GM19372 (cell line): ENCODE data around the gene DNER.
"Not testable (repeated sequence)": the region's sequence is repeated elsewhere in the genome, so short reads cannot be mapped to it uniquely, and the experiment has no call there.

Experiments used
- ATAC-seq: cut with Tn5 transposase; IDR thresholded peaks from one replicate; pipeline ENCODE4 v1.9.1; 2021; ENCODE audit warnings: mild to moderate bottlenecking, low read depth, moderate library complexity; ENCODE audit not compliant: unreplicated experiment

Gene DNER

DNA sequence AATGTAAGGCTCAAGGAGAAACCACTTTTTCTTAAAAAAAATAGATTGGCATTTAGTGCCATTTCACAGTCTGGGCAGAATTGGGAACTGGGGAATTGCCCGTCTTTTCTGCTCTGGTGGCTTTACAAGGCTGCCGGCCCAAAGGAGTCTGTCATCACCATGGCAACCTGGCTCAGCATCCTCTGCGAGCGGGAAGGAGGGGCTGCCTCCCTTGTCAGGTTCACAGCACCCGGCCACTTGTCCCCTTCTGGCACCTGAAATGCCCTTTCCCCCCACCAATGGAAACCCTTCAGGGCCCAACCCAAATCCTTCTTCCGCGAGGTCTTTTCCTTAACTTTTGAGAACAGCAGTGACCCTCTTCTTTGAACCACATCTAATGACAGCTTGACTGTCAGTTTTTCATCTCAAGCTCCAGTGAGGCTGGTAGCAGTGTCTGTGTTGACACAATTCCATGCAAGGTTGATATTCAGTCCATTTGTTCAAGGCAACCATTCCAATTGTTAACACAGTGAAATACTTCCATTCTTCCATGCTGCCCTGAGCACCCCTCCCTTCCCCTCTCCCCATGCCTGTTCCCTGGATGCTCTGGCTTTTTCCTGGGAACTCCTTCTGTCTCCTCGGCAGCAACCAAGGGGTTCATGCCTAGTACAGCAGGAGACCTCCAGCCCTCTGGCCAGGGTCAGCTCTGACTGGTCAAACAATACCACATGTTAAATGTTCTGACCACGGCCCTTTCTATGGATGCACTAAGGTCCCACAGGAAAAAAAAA lies 79.6 kb downstream of the DNER start:
- ATAC-seq = no peak

DNA sequence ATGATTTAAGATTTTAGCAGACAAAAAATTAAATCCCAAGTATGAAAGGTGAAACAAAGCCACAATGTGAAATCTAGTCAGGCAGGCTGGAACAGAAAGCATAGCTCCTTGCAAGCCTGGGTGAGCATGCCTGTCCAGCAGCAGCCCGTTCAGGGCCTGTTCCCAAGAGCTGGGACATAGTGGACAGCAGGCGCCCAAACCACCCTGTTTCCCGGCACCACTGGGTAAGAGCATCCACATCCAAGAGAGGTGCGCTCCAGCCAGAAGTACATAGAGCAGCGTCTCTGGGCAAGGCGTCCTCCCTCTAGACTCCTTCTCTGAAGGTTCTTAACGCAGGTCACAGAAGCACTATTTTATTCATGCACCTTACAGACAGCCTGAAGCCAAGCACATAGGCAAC lies 80.8 kb downstream of the DNER start:
- no peak for ATAC-seq

DNA sequence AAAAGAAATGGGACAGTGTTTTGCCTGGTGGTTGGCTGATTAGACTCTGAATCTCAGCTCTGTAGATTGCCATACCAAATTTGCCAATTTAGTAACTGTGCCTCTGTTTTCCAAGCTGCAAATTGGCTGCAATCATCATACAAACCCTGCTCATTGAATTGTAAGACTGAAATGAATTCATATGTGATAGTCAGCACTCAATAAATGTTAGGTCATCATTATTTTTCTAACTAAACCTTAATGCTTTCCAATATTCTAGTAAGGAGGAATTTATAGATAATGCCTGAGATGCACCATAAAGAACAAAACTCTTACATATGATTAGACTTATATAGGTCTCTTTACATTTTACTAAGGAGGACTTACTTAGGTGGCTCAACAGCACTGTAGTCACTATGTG lies 85.3 kb downstream of the DNER start:
- no peak for ATAC-seq

DNA sequence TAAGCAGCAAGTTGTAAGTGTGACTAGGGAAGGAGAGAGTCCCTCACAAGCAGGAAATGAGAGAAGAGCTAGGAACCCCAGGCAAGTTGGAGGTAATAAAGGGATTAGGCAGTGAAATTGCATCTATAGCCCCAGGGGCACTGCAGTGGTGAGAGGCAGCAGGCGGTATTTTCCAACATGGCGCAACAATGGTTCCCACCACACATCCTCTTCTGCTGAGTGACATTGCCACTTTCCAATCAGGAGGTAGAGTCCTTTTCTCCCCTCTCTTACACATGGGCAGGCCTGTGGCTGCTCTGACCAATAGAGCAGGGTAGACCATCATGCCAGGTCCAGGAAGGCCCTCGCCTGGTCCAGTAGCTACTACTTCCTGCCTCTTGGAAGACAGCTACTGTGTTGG lies 86.6 kb downstream of the DNER start:
- ATAC-seq = no peak

DNA sequence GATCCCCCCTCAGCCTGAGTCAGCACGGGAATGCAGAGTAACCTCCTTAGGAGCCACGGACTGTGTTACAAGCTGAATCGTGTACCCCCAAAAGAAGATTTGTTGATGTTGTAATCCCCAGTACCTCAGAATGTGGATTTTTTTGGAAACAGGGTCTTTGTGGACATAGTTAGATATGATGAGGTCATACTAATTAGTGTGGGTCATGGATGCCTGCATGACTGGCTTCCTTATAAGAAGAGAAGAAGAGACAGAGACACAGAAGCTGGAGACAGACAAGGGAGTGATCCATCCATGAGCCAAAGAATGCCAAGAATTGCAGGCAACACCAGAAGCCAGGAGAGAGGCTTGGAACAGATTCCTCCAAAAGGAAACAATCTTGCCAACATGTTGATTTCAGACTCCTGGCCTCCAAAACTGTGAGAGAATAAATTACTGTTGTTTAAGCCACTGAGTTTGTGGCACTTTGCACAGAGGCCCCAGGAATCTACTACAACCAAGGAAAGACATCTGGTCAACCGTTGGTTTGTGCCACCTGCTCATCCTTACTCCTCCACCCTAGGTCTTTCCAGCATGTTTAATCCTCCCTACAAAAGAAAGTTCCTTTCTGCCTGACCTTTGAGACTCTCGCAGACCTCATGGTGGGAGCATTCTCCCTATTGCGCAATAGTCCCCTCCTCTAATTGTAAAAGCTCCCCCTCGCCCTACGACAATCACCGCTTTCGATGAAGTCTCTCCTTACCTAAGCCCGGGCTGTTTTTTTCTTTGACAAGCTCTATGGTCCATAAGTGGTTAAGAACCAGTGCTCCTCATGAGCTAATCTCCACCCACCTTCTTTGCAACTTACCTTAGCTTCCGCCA lies 91.6 kb downstream of the DNER start:
- no peak for ATAC-seq

DNA sequence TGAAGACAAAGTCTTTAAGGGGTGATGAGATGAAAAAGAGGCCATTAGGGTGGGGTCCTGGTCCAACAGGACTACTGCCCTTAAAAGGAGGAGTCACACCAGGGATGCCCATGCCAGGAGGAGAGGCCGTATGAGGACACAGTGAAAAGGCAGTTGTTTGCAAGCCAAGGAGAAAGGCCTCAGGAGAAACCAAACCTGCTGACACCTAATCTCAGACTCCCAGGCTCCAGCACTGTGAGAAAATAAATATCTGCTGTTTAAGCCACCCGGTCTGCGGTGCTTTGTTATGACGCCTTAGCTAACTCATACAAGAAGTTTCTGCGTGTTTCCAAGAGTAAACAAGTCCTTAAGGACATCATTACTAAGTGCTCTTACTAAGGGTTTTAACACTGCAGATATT lies 93.6 kb downstream of the DNER start:
- ATAC-seq = no peak

DNA sequence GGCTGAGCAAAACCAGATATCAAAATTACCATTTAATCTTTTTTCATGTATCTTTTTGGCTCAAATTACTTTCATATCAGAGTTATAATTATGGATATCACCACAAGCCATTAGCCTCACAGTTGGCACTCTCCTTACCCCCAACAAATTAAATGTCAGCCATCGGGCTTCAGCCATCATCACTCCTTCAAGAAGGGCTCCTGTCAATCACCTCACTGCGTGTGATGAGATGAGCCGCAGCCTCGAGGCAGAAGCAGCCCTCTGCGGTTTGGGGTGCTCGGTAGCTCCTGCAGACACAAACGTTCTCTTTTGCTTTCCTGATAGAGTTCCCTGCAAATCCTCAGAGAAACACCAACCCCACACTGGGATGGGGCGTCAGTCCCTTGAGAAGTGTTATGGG lies 94.1 kb downstream of the DNER start:
- no peak for ATAC-seq

DNA sequence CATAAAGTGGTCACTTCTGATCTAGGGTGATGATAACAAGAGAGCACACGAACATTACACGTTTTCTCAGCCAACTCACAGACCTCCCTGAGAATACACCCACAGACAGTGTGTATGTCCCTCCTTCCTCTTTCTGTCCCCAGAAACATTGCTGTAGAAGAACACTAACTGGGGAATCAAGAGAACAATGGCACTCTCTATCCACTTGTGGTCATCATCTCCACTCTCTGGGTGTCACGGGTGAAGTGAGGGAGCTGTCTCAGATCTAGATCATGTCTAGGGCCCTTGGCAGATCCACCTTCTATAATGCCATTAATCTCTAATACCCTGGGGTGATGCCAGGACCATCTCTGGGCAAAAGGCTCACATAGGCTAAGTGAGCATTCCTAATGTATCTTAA lies 97.9 kb downstream of the DNER start:
- ATAC-seq = no peak

DNA sequence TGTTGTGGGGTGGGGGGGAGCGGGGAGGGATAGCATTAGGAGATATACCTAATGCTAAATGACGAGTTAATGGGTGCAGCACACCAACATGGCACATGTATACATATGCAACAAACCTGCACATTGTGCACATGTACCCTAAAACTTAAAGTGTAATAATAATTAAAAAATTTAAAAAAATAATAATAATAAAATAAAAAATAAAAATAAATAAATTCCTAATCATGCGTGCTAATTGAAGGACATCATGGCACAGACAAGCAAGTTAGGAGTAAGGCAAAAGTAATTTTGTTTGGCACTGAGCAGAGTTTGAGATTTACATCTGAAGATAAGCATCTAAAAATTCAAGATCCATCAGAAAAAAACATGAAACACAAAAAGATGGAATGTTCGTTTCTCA lies 100.3 kb downstream of the DNER start:
- not testable (repeated sequence) for ATAC-seq

DNA sequence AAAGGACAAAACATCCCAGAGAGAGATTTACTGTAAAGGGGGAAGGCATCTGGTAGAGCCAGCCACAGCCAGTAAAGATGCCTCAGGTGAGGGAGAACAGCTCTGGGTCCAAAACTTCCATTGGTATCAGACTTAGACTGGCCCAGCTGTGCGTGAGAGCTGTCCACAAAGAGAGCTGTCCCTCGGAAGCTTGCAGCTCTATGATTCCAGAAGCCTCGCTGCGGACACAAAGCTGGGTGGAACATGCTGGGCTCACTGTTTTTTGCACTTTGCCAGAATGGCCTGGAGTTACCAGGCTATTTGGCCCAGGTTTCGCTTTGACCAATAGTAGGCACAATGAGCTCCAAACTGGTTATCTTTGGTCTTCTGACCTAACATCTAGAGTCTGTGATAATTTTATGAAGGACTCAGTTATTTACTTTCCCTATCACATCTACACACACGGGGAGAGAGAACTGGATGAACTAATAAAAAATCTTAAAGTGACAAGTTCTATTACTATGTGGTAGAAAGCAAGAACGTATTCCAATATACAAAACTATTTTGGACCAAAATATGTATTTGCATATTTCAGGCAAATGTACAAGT lies 101.9 kb downstream of the DNER start:
- no peak for ATAC-seq

DNA sequence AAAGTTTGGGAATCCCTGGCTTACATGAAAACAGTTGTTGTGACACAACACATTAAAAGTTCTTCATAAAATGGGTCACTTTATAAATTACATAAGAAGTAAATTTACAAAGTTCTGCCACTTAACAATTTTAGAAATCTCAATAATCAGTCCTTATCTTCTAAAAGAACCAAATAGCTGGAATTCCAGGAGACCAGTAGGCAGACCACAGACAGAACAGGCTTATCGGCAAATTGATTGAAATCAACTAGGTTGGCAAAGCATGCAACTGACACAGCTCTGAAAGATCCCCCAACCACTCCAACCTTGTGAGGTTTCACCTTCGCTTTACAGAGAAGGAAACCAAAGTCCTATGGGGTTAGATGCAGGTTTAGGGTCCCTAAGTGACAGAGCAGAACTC lies 103.0 kb downstream of the DNER start:
- no peak for ATAC-seq

DNA sequence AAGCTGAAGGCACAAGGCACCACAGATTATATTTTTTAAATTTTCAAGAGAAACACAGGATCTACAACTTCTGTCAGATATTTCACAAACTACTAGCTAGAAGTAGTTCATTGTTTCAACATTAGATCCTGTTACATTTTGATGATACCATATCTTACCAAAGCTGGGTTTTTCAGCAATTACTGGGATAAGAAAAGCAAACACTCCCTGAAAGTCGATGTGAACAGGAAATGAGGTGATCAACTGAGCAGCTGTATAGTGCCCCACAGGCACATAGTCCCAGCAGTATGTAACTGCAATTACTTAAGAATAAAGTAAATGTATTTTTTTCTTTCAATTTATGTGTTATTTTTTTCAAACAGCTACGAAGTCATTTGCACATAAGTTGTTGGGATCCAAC lies 103.5 kb downstream of the DNER start:
- ATAC-seq = no peak

DNA sequence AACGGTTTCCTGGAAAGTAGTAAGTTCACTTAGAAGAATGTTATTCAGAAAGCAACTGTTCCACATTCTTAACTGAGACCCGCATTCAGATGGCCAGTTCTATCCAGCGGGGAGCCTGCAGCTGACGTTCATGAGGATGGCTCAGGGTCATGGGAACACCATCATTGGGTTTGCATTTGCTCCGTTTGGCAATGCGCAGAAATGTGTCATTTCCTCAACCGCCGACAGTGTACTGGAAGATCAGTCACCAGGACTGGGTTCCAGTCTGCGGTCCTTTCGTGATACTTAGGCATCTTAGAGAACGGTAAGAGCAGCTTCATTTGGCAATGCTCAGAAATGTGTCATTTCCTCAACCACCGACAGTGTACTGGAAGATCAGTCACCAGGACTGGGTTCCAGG lies 104.0 kb downstream of the DNER start:
- no peak for ATAC-seq

DNA sequence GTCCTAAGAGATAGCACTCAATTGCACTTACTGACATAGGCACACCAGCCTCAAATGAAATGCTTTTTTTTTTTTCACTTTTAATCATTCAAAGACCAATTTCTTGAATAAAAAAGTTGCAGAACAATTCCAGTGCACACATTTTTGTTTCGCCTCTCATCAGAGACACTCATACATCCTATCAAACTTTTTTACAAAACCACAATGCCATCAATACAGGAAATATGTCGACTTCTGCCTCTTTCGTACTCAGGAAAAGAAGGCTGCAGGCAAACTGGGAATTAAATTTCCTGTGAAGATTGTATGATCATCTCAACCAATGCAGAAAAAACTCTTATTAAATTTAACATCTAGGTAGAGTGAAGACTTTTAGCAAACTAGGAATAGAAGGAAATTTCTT lies 112.4 kb downstream of the DNER start:
- ATAC-seq = no peak

DNA sequence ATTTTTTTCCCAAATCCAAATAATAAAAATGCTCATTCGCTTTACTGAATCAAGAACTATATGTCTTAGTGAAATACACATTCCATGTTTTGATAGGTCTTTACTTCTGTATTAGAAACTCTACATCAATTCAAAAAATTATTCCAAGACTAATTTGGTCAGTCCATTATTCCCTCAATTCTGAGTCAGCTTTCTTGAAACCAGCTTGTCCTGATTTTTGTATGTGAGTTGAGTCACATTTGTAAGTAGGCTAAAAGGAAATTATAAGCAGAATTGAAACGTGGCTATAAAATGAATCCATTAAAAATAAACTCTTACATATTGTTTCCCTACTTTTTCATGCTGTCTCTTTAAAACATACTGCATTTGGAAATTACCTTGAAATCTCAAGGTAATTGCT lies 113.0 kb downstream of the DNER start:
- ATAC-seq = no peak

DNA sequence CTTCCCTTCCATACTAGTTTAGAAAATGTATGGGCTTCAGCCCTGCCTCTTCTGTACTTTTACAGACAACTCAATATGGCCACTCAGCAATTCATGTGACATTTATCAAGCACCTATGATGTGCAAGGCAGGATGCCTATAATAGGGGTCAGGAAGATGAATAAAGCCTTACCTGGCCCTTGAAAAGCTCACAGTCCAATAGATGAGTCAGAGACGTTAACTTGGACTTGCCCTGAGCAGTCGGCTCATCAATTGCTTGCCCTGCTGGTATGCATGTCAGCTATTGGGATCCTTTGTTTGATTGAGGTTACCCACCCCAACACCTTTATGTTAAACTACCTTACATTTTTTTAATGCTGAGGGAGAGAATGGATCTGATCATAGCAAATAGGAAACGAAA lies 116.1 kb downstream of the DNER start:
- no peak for ATAC-seq

DNA sequence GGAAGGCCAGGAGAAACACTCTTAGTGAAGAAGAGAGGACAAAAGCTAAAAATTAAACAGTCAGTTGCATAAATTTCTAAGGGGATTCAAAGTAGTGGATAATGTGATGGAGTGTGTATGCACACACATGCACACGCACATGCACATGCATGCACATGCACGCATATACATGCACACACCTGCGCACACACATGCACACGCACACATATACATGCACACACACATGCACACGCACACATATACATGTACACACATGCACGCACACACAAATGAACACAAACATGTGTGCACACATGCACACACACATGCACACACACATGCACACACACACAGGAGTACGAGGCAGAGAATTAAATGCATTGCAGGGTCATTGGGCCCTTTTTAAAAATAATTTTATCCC lies 117.6 kb downstream of the DNER start:
- no peak for ATAC-seq

DNA sequence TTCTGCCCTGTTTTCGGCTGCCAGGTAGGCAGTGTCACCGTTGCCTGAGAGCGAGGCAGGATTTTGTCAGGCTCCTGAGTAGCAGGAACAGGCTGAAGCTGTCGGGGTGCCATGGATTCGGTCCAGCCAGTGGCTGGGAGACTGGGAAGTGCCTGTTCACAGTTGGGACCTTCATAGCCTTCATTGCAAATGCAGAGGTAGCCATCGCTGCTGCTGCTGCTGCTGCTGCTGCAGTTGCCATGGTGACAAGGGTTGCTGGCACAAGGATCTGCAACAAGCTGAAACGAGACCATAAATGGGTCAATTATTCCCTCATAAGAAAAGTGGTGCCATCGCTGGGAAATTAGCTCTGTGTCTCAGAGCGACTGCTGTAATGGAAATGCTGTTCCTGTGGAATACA lies 122.7 kb downstream of the DNER start:
- ATAC-seq = no peak

DNA sequence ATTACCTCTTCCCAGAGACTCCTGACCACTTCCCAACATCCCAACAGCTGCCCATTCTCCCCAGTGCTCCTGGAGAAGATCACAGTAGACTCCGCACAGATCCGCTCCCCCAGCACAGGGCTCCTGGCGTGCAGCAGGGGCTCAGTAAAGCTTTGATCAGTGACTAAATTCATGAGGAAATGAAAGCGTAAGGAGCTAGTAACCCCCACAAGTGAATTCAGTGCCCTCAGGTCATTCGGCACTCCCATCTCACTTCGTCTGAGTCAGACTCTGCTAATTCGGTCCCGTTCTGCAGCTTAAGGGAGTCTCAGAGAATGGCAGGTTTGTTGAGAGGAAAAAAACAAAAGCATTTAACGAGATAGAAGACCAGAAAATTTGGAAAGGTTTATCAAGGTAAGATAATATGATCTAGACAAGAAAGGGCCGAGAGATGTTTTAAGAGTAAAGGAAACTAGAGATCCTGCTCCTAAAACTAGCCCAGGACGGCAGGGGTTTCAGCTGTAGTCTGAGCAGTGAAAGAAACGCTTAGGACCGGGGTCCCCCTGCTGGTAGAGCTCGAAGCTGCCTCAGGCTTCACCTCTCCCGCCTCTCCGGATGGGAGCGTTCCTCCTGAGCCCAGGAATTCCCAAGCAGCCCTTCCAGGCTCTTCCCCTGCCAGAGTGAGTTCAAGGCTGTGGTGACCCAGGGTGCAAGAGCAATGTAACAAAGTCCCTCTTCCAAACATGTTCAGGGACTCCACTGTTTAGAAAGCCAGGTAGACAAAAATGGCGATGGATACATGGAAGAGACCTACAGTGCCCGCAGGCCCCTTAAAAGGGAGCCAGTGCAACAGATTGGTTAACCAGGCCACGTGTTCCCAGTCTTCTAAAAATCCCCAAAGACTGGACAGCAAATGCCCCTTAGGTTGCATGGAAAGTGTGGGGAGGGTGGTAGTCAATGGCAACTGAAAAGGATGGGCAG lies 127.3 kb downstream of the DNER start:
- peak; percentile 69 for ATAC-seq

DNA sequence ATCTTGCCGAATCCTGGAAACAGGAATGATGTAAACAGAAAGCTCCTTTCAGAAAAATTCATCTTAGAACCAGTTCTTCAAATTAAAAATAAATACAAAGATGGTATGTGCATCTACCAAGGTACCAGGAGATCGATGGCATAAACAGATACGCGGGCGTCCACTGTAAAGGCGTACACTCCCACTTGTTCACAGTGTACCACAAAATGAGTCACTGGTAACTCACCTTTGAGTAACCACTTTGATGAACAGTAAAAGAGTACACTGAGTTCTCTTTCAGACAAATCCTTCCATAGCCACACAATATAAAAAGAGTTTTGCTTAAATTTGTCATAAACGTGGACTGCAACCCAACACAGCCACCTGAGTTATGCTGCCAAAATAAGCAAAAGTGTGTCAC lies 128.3 kb downstream of the DNER start:
- no peak for ATAC-seq

DNA sequence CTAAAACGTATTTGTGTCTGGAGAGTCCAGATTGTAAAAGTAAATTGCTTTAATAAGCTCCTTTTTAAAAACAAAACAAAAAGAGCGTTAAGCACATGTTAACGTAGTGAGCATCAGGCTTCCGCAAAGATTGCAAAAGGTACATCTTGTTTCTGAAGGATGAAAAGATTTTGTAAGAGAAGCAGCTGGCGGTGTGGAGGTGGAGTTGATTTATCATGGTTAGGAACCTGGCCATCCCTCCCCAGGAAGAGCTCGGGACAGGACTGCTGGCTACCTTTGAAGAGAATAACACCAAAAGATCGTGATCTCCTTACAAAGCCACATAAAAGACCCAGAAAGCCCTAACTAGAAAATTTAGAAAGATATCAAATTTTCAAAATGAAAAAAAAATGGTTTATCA lies 132.2 kb downstream of the DNER start:
- no peak for ATAC-seq
